T47D (cell line): ENCODE results near the gene GMDS.

Source experiments
- DNase-seq, 2 experiments: peaks; one replicate each; pipeline versions ENCODE4 v3.0.0 to v3.0.0-alpha.2; 2011 to 2012; ENCODE audit warnings: low read depth in 1 of 2, low spot score in 1 of 2
- JUND ChIP-seq: IDR thresholded peaks from 2 replicates; pipeline ENCODE4 v1.6.1; 2012; ENCODE audit warnings: low read depth
- in situ Hi-C: cut with HindIII; loops from 2 replicates; pipeline ENCODE4 v1.10.0; 2016; ENCODE audit warnings: low sequenced_read_pairs, low pct_unique_long_range_greater_than_20kb

Gene GMDS

GRCh38 chr6:1724124-1724523 is 521.3 kb downstream of the GMDS start:
- DNase-seq: peak in 1 of 2 experiments; percentile 40
- TF ChIP-seq JUND: no peak
- in situ Hi-C loops: no loop called here

GRCh38 chr6:1722801-1723200 is 522.6 kb downstream of the GMDS start:
- TF ChIP-seq JUND: no peak
- in situ Hi-C loops: no loop called here

GRCh38 chr6:1720620-1721322 is 524.6 kb downstream of the GMDS start:
- in situ Hi-C loops: no loop called here
- DNase-seq: no peak
- TF ChIP-seq JUND: no peak

More at GRCh38 chr6:1722801-1723200, 522.6 kb downstream of the GMDS start:
- no peak for DNase-seq

- no peak for DNase-seq
- in situ Hi-C loops: no loop called here
- no peak for TF ChIP-seq JUND
These were observed 525.5 kb downstream of the GMDS start for GRCh38 chr6:1719922-1720321.

GRCh38 chr6:1716868-1717267 is 528.5 kb downstream of the GMDS start:
- no peak for TF ChIP-seq JUND
- DNase-seq: no peak
- in situ Hi-C loops: no loop called here

- DNase-seq: no peak
- in situ Hi-C loops: no loop called here
- TF ChIP-seq JUND: no peak
These were observed 529.0 kb downstream of the GMDS start for GRCh38 chr6:1716396-1716795.

- no peak for TF ChIP-seq JUND
- in situ Hi-C loops: no loop called here
- no peak for DNase-seq
These were observed 530.1 kb downstream of the GMDS start for GRCh38 chr6:1715336-1715735.

- no peak for TF ChIP-seq JUND
- no peak for DNase-seq
- in situ Hi-C loops: no loop called here
These were observed 530.8 kb downstream of the GMDS start for GRCh38 chr6:1714654-1715053.

GRCh38 chr6:1713016-1713600 is 532.3 kb downstream of the GMDS start:
- in situ Hi-C loops: no loop called here
- DNase-seq: no peak
- TF ChIP-seq JUND: no peak

- DNase-seq: no peak
- no peak for TF ChIP-seq JUND
- in situ Hi-C loops: no loop called here
These were observed 533.0 kb downstream of the GMDS start for GRCh38 chr6:1712451-1712850.

- in situ Hi-C loops: no loop called here
- DNase-seq: no peak
- TF ChIP-seq JUND: no peak
These were observed 534.3 kb downstream of the GMDS start for GRCh38 chr6:1711136-1711535.

- DNase-seq: no peak
- TF ChIP-seq JUND: no peak
- in situ Hi-C loops: no loop called here
These were observed 536.2 kb downstream of the GMDS start for GRCh38 chr6:1709234-1709641.

- in situ Hi-C loops: no loop called here
- no peak for DNase-seq
- TF ChIP-seq JUND: no peak
These were observed 536.6 kb downstream of the GMDS start for GRCh38 chr6:1708820-1709219.

- no peak for DNase-seq
- no peak for TF ChIP-seq JUND
- in situ Hi-C loops: no loop called here
These were observed 537.3 kb downstream of the GMDS start for GRCh38 chr6:1708122-1708521.
